ENCODE data around the gene PNMA8C. TPM values are rescaled to one million over a fixed set of nuclear protein-coding genes. Genes with fewer than 3 reads are reported as not detected.

PNMA8C gene
- polyA plus RNA-seq, 2 of the 4 experiments (the other 2 are of a cell fraction), result 0.01 TPM; not detected in 1

- DNase-seq (ENCODE audit: low read depth in 1 of 2, low spot score in 1 of 2) (no peak), ATAC-seq (no peak), FAIRE-seq (no peak)
- no peak overlapping the region for H3K4me3 ChIP-seq
- H3K4me1 ChIP-seq, result peaks cover 20% of the 10 kb centered on the region; the same call in 2 of the 3 replicates
- H3K4me2 ChIP-seq, result no peak overlapping the region
- ChIA-PET CTCF (interaction anchor here (0.9 to 17.0 kb wide), 5 partner anchors 8 to 67 kb away, joined by 3 to 358 read pairs (median 3); no protein-coding TSS in a partner anchor), POLR2A (no interaction called here)
- 96% methylated on average over 18 of the region's 18 CpGs for WGBS (ENCODE audit: missing lambda C conversion rate)
- no peak overlapping the region for H3K27ac ChIP-seq
- H3K9me3 ChIP-seq, result no peaks in the 10 kb centered on the region
- no peak for TF ChIP-seq FOSB (CRISPR knock-in tag; IDR thresholded peaks at IDR 0.05)
- no peak for TF ChIP-seq SREBF2 (IDR thresholded peaks at IDR 0.05)
- TF ChIP-seq, protein P1, sequence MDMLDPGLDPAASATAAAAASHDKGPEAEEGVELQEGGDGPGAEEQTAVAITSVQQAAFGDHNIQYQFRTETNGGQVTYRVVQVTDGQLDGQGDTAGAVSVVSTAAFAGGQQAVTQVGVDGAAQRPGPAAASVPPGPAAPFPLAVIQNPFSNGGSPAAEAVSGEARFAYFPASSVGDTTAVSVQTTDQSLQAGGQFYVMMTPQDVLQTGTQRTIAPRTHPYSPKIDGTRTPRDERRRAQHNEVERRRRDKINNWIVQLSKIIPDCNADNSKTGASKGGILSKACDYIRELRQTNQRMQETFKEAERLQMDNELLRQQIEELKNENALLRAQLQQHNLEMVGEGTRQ (IDR thresholded peaks at IDR 0.05), result no peak
- TF ChIP-seq MAFK (IDR thresholded peaks at IDR 0.05; ENCODE audit: partially characterized antibody), result no peak
- TF ChIP-seq HOXB13 (CRISPR knock-in tag; IDR thresholded peaks at IDR 0.05; ENCODE audit: low read depth), result no peak
- TF ChIP-seq CBX8 (IDR thresholded peaks at IDR 0.05), result no peak
- TF ChIP-seq MAZ (IDR thresholded peaks at IDR 0.05; ENCODE audit: borderline replicate concordance, low read depth, low read length), result no peak
- no peak for TF ChIP-seq POLR2AphosphoS2 (conservative IDR thresholded peaks at IDR 0.05; ENCODE audit: low read length)
- no peak for TF ChIP-seq HES2 (IDR thresholded peaks at IDR 0.05)
- no peak for TF ChIP-seq NPAS2 (CRISPR knock-in tag; IDR thresholded peaks at IDR 0.05; ENCODE audit: borderline replicate concordance)
- TF ChIP-seq JUN (IDR thresholded peaks at IDR 0.05), result no peak
- no peak for TF ChIP-seq NR3C1 (IDR thresholded peaks at IDR 0.05)
- TF ChIP-seq FOXS1 (CRISPR knock-in tag; IDR thresholded peaks at IDR 0.05), result no peak
- TF ChIP-seq EHMT2 (IDR thresholded peaks at IDR 0.05; ENCODE audit: low read depth), result no peak
Observed at GRCh38 chr19:46469541-46470185, 40.9 kb upstream of the PNMA8C start.

DNA sequence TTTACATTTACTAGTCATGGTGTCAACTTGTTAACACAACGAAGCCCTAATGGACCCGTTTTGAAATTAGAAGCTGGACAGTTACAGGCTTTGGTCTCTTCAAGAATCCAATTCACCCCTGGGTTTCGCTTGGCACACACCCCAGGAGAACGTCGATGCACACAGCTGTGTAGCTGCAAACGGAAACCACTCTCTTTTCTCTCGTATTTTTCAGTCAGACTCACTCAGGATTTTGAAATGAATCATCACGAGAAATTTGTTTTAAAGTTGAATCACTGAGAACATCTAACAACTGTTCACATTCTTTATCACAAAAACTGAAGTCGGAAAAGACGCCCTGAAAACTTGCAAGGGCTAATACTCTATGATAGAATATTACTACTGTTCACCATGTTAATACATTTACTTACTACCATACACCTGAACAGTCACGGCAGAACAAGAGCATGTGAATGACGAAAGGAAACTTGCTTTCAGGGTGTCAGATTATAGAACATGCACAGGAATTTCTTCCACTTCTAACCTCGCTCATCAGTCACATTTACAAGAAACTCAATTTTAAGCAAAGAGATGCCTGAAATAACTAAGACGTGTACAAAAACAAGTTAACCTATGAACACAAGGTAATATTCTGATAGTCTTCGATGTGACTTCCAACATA lies 37.9 kb upstream of the PNMA8C start:
- ChIA-PET CTCF (interaction anchor here (0.8 to 3.7 kb wide), 9 partner anchors 9 to 71 kb away, joined by 3 to 19 read pairs (median 4); no protein-coding TSS in a partner anchor), POLR2A (no interaction called here)
- DNase-seq (ENCODE audit: low read depth in 1 of 2, low spot score in 1 of 2) (no peak), FAIRE-seq (peak; percentile 93), ATAC-seq (peak in 1 of 2 experiments; percentile 39; a peak in 2 of 6 replicates)
- Histone ChIP-seq H3K4me3 (no peak overlapping the region), H3K4me1 (peaks cover 17% of the 10 kb centered on the region; the same call in 2 of the 3 replicates), H3K4me2 (peak overlapping the region; percentile 50), H3K27ac (peak overlapping the region in 1 of 2 experiments; percentile 38; a peak in 2 of 6 replicates), H3K9me3 (no peaks in the 10 kb centered on the region)
- WGBS (ENCODE audit: missing lambda C conversion rate), result 43% methylated on average over 15 of the region's 15 CpGs
- TF ChIP-seq FOSB (CRISPR knock-in tag; IDR thresholded peaks at IDR 0.05) (no peak), NR3C1 (IDR thresholded peaks at IDR 0.05) (no peak), FOSL2 (IDR thresholded peaks at IDR 0.05) (no peak), FOSL2 (CRISPR knock-in tag; IDR thresholded peaks at IDR 0.05) (0 out of 2 replicates have a peak, but pooled peaks have one; percentile 8)

- Histone ChIP-seq H3K4me3 (no peak overlapping the region), H3K9me3 (no peaks in the 10 kb centered on the region), H3K27ac (no peak overlapping the region), H3K4me1 (peaks cover 15% of the 10 kb centered on the region; the same call in 2 of the 3 replicates), H3K4me2 (no peak overlapping the region)
- DNase-seq (ENCODE audit: low read depth in 1 of 2, low spot score in 1 of 2) (no peak), ATAC-seq (no peak), FAIRE-seq (no peak)
- TF ChIP-seq NFE2L2 (conservative IDR thresholded peaks at IDR 0.05; ENCODE audit: low read length) (no peak), HMGXB4 (CRISPR knock-in tag; IDR thresholded peaks at IDR 0.05; ENCODE audit: borderline replicate concordance) (no peak), ATOH8 (CRISPR knock-in tag; IDR thresholded peaks at IDR 0.05; ENCODE audit: low read depth) (no peak), NR3C1 (IDR thresholded peaks at IDR 0.05) (no peak), FOSL2 (IDR thresholded peaks at IDR 0.05) (no peak), FOSL2 (CRISPR knock-in tag; IDR thresholded peaks at IDR 0.05) (no peak)
- CTCF ChIA-PET, result interaction anchor here (0.9 to 3.7 kb wide), 8 partner anchors 8 to 117 kb away, joined by 3 to 19 read pairs (median 4); partner anchors contain the start of gene PPP5C
- POLR2A ChIA-PET, result no interaction called here
- 94% methylated on average over 7 of the region's 7 CpGs for WGBS (ENCODE audit: missing lambda C conversion rate)
Observed at GRCh38 chr19:46463516-46463915, 34.8 kb upstream of the PNMA8C start.
